Smooth muscle cell (in vitro differentiated cells): ENCODE data around the gene NAP1L1. TPM values are rescaled to one million over a fixed set of nuclear protein-coding genes. Genes with fewer than 3 reads are reported as not detected.

Experiments used
- DNase-seq: peaks from one replicate; lab custom pipeline; 2025; ENCODE audit not compliant: unreplicated experiment; lab: John Stamatoyannopoulos, UW
- H2AFZ ChIP-seq: fragments of 200-600 bp; sonication (generic); 2 replicates; pipeline ENCODE4 v1.6.0; 2016; ENCODE audit warnings: antibody characterized with exemption, low read depth, mild to moderate bottlenecking
- H3F3A ChIP-seq: fragments of 200-600 bp; sonication (generic); 2 replicates; pipeline ENCODE4 v1.6.0; 2017; ENCODE audit warnings: antibody characterized with exemption, low read depth
- H3K27ac ChIP-seq: fragments of 200-600 bp; sonication (generic); 2 replicates; pipeline ENCODE4 v1.5.1; 2016; ENCODE audit warnings: low read depth, mild to moderate bottlenecking
- H3K27me3 ChIP-seq: fragments of 200-600 bp; sonication (generic); 2 replicates; pipeline ENCODE4 v1.6.1; 2016; ENCODE audit warnings: low read depth, mild to moderate bottlenecking
- H3K36me3 ChIP-seq: fragments of 200-600 bp; sonication (generic); 2 replicates; pipeline ENCODE4 v1.5.1; 2016; ENCODE audit warnings: low read depth
- H3K4me1 ChIP-seq: fragments of 200-600 bp; sonication (generic); 2 replicates; pipeline ENCODE4 v1.5.1; 2016; ENCODE audit warnings: low read depth
- H3K4me2 ChIP-seq: fragments of 200-600 bp; sonication (generic); 2 replicates; pipeline ENCODE4 v1.6.0; 2016; ENCODE audit warnings: mild to moderate bottlenecking
- H3K4me3 ChIP-seq: fragments of 200-600 bp; sonication (generic); 2 replicates; pipeline ENCODE4 v1.5.1; 2016; ENCODE audit warnings: mild to moderate bottlenecking
- H3K79me2 ChIP-seq: fragments of 200-600 bp; sonication (generic); 2 replicates; pipeline ENCODE4 v1.6.0; 2016; ENCODE audit warnings: low read depth, mild to moderate bottlenecking
- H3K9ac ChIP-seq: fragments of 200-600 bp; sonication (generic); 2 replicates; pipeline ENCODE4 v1.6.0; 2016; ENCODE audit warnings: low read depth
- H3K9me3 ChIP-seq: fragments of 200-600 bp; sonication (generic); replicated peaks from 2 replicates; pipeline ENCODE4 v1.5.1; 2016; ENCODE audit warnings: low read depth
- H4K20me1 ChIP-seq: fragments of 200-600 bp; sonication (generic); 2 replicates; pipeline ENCODE4 v1.6.0; 2016; ENCODE audit warnings: low read depth
- CTCF ChIP-seq: fragments of 200-600 bp; sonication (generic); IDR thresholded peaks from 2 replicates; pipeline ENCODE4 v1.5.1; 2017; ENCODE audit warnings: borderline replicate concordance, mild to moderate bottlenecking, antibody characterized with exemption; ENCODE audit not compliant: insufficient read depth, poor library complexity, severe bottlenecking
- WGBS: methylation state at CpG from one replicate; pipeline ENCODE4 v1.1.7; 2016; ENCODE audit warnings: low lambda C conversion rate; 5-methylcytosine and 5-hydroxymethylcytosine counted together
- polyA plus RNA-seq: library from polyadenylated mRNA; unstranded; fragments of >200 nt; fragmentation: Nextera tagmentation; extraction: Ambion mirVana; gene quantifications from 2 replicates; pipeline ENCODE4 v1.2.1, GENCODE V29; 2016
- total RNA-seq: library from RNA; depleted of rRNA; stranded (reverse); fragments of >200 nt; gene quantifications from 2 replicates; pipeline ENCODE4 v1.2.3, GENCODE V29; 2014

NAP1L1 gene
- total and polyA plus RNA-seq, 2 experiments from 2014 or later = 110 to 221 TPM

GRCh38 chr12:76026643-76027063 is 57.8 kb downstream of the NAP1L1 start:
- no peaks in the 10 kb centered on the region for H3K9me3 ChIP-seq
- no peaks in the 10 kb centered on the region for H3K27me3 ChIP-seq
- H3K79me2 ChIP-seq = peaks cover 42% of the 10 kb centered on the region
- H3F3A ChIP-seq = peaks cover 57% of the 10 kb centered on the region
- H3K36me3 ChIP-seq = no peaks in the 10 kb centered on the region
- H3K4me3 ChIP-seq = no peak overlapping the region
- TF ChIP-seq CTCF = no peak
- no peak for DNase-seq
- peaks cover 7% of the 10 kb centered on the region for H3K4me1 ChIP-seq
- peak overlapping the region; percentile 98 for H3K27ac ChIP-seq
- 18% methylated on average over 1 of the region's 1 CpG for WGBS
- H2AFZ ChIP-seq = no peak overlapping the region
- peak overlapping the region; percentile 46 for H3K9ac ChIP-seq
- peaks cover 32% of the 10 kb centered on the region for H4K20me1 ChIP-seq
- peak overlapping the region; percentile 92 for H3K4me2 ChIP-seq

- Histone ChIP-seq H3K4me1 (peaks cover 13% of the 10 kb centered on the region), H3K79me2 (peaks cover 38% of the 10 kb centered on the region), H3K27me3 (no peaks in the 10 kb centered on the region), H3K4me2 (peak overlapping the region; percentile 92), H3K27ac (peak overlapping the region; percentile 98), H2AFZ (no peak overlapping the region), H3K36me3 (no peaks in the 10 kb centered on the region), H4K20me1 (peaks cover 28% of the 10 kb centered on the region), H3K9ac (peak overlapping the region; percentile 46), H3F3A (peaks cover 65% of the 10 kb centered on the region), H3K4me3 (no peak overlapping the region), H3K9me3 (no peaks in the 10 kb centered on the region)
- no peak for TF ChIP-seq CTCF
- DNase-seq = no peak
- 62% methylated on average over 7 of the region's 7 CpGs for WGBS
Measured at GRCh38 chr12:76025601-76026575, 58.6 kb downstream of the NAP1L1 start.

- Histone ChIP-seq H3K36me3 (no peaks in the 10 kb centered on the region), H3K4me1 (peaks cover 18% of the 10 kb centered on the region), H3K27me3 (no peaks in the 10 kb centered on the region), H3K4me2 (peak overlapping the region; percentile 92), H3F3A (peaks cover 66% of the 10 kb centered on the region), H3K9ac (no peak overlapping the region), H3K79me2 (peaks cover 30% of the 10 kb centered on the region), H3K27ac (peak overlapping the region; percentile 98), H4K20me1 (peaks cover 20% of the 10 kb centered on the region), H2AFZ (no peak overlapping the region), H3K9me3 (no peaks in the 10 kb centered on the region), H3K4me3 (no peak overlapping the region)
- no peak for DNase-seq
- TF ChIP-seq CTCF = no peak
- WGBS = 41% methylated on average over 3 of the region's 3 CpGs
Measured at GRCh38 chr12:76024942-76025600, 59.4 kb downstream of the NAP1L1 start.
